ENCODE results near the gene GLT6D1.

The GLT6D1 gene

DNA sequence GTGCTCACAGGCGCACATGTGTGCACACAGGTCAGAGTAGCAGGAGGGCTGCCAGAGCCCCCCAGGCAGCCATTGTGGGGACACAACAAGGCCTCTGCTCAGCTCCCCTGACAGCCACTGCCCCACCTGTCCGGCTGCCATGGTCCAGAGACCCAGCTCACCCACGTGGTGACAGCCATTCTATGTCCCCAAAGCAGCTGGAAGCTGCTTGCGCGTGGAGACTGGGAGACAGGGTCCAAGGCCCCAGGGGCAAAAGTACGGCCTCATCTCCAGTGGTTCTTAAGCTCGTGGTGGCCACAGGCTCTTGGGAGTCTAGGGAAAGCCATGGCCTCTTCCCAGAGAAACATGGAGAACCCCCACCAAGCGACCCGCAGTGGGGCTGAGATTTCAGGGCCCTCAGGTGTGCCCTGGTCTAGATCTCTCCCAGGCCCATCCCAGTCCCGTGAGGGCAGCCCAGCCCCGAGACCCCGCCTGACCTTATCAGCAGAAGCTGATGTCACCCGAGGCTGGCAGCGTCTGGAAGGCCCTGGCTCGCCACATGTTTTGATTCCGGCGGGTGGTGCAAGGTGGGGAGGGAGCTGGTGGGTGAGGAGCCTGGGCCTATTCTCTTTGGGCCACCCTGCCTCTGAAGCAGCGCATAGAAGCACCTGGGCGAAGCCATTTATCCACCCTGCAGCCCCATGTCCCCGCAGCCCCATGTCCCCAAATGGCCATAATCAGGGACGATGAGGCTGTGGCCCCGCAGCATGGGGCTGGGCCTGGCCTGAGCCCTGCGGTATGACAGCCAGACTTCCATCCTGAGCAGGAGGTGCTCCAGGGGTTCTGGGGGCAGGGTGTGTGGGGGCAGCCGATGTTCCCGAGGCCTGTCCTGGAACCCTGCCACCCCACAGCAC lies 31.7 kb downstream of the GLT6D1 start:
- DNase-seq = no peak

DNA sequence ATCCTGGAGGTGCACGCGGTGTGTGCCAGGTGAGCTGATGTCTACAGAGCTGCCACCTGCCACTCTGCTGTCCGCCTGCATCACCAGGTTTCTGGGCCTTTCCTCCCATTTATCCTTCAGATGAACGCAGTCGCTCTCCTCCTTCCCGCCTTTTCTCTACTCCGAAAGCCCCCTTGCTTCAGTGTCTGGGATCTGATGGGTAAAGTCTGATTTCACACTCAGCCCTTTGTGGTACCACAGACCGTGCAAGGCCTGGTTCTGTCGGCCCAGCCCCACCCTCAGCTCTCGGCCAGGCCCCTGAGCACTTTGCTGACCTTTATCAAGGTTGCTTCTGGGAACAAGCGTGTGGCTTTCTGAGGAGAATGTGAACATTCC lies 32.5 kb downstream of the GLT6D1 start:
- no peak for DNase-seq

DNA sequence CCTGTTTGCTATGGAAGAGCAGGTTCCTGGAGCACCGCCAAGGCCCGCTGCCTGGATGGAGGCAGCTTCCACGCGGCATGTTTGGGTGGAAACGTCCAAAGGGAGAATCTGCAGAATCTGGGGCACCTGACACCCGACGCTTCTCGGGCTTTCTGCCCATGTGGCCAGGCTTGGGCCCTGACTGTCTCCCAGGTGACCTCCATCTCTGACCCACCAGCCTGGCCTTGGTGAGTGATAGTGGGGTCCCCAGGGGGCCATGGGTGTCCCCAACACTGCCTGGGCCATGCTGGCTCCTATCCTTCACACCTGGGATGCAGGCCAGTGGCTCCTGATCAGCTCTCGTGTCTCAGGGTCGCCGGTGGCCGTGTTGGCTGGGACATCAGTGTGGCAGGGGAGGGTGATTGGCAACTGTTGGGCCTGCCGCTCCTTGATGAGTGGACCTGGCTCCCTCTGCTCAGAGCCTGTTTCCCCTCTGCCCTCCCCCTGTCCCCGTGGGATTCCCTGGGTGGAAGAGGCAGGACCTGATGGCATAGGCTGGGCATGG lies 34.0 kb downstream of the GLT6D1 start:
- DNase-seq = no peak

DNA sequence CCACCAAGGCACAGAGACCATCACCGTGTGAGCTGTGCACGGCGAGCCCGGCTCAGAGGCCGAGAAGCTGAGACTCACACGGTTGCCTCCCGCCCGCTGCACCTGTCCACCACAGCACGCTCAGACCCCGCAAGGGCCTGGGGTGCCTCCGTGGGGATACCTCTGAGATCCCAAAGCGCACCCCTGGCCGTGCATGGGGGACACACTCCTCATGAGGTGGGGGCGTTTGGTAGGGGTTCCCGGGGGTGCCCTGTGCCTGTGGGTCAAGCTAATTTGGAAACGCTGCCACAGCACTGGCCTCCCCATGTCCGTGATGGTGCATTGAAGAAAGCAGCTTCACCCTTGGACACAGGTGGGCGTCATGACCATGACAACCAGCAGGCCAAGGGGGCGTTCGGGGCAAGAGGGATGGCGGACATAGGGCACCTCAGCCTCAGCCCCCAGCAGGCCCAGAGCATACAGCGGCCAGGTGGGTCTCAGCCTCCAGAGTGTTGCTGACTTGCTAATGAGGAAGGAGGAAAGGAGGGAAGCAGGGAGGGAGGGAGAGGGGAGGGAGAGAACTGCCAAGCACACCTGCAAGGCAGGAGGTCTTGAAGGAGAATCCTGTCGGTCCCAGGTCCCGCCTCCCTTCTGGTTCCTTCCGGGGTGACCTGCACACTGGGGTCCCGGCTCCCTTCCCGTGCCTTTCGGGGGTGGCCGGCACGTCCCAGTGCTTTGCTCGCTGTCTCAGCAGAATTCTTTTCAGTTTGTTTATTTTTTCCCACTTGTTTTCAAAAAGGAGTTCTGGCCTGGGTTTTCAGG lies 34.7 kb downstream of the GLT6D1 start:
- no peak for DNase-seq

DNA sequence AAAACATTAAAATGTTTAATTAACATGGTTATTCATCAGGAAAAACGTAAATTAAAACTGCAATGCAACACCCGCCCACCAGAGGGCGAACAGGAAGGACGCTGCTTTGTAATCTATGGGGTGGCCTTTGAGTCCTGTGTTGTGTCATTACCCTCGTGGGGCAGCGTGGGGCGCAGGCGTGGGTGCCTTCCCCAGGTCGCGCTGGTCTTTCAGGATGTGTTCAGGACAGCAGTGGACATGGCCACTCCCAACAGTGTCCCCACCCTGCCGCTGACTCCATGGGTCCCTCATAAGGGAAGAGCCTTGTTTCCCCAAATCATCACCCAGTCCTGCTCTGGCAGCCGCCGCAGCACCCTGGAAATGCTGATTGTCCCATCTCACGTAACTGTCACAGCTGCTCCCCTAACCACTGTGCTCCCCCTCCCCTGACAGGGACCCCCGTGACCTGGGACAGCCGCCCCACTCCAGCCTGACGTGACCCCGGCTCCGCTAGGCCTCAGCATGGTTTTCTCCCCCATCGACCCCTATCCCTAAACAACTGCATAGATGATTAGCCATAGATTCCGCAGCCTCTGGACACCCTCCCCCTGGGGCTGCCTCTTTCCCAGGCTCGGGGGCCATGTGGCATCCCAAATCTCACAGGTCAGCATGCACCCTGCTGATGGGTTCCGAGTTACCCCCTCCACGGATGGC lies 36.4 kb downstream of the GLT6D1 start:
- no peak for DNase-seq

DNA sequence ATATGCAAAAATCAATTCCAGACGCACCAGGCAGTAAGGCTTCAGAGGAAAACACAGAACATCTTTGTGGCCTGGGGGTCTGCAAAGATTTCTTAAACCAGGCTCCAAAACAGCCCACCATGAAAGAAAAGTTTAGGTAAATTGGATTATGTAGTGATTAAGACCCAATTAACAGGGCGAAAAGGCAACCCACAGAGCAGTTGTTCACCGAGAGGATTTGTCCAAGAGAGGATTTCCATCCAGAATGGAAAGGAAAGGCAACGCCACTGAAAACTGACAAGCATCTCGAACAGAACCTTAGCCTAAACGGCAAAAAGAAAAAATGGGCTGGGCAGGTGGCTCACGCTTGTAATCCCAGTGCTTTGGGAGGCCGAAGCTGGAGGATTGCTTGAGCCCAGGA lies 37.4 kb downstream of the GLT6D1 start:
- DNase-seq = no peak

DNA sequence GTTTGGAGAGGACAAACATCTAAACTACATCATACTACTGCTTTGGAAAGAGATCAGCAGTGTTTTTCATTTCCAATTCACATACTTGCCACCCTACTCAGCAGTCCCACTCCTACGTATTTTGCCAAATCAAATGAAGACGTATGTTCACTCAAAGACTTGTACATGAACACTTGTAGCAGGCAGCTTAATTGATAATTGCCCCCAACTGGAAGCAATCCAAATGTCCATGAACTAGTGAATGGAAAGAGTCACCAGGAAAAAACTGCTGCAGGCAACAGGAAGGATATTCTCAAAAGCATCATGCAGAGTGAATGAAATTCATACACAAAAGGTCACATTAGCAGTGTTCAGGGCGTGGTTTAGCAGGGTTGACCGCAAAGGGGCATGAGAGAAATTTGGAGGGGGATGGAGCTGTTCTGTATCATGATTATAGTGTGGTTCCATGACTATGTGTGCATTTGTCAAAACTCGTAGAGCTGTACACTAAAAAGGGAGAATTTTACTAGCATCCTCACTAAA lies 39.0 kb downstream of the GLT6D1 start:
- DNase-seq = no peak

DNA sequence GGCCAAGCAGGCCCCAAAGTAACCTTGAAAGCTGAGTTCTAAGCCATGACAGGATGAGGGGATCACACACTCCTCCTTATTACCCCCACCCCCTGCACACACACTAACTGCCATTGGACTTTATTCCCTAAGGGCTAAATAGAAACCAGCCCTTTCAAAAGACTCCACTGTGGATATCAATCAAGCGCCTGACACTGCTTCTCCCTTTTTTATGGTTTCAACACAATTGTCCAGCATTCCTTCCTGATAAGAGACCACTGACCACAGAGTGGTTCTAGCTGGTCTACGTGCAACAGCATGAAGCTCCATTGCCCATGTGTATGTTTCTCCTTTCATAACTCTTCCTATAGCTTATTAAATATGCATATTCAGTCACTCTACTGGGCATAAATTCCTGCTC lies 43.1 kb downstream of the GLT6D1 start:
- no peak for DNase-seq

DNA sequence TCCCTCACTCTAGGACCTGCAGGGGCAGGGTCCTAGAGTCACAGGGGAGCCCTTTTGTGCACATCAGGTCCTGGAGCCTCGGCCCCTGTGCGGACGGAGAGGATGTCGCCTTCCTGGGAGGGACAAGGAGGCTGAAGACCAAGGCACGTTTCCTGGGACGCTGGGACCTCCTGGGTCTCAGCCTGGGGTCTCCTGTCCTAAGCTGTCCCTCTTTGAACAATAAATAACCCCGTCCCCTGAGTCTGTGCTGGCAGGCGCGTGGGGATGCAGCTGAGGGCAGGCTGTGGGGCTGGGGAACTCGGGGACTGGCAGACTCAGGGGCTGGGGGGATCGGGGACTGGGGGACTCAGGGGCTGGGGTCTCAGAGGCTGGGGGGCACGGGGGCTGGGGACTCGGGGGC lies 46.7 kb downstream of the GLT6D1 start:
- no peak for DNase-seq

DNA sequence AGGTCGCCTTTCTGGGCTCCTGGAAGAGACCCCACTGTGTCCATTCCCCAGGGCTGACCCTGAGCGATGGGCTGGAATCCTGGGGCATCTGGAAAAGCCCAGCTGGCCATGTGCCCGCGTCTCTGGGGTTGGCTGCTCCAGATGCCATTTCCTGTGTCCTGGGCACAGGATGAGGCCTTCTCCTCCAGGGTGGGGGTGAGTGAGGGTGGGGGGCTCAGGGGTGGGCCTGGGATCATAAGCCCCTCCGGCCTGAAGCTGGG lies 47.1 kb downstream of the GLT6D1 start:
- no peak for DNase-seq

DNA sequence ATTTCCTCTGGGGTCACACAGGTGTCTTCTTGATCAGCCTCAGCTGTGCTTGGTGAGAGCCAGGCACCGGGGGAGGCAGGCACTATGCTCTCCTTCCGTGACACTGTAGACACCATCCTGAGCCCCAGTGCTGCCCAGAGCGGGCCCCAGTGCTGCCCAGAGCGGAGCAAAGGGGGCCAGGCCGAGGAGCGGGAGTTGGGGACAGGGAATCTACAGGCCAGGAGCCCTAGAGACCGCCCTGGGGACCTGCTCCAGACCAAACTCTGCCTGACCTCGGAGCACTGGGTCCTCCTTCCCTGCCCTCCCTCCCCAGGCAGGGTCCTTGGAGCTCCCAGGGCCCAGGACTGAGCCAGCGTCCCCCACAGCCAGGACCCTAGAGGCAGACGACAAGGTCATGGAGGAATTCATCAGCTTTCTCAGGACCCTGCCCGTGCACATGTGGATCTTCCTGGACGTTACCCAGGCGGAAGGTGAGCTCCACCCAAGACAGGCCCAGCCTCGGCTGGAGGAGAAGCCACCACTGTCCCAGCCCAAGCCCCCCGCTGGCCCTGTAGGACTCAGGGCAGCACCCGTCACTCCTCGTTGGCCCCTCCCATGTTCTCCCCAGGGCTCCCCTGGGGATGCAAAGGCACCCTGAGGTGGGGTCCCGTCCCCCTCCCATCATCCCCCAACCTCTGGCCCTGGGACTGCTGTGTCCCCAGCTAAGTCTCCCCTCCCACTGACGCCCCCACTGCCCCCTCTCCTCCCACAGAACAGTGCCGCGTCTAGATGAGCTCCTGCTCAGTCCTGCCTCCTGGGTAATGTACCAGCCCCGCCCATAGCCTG lies 47.6 kb downstream of the GLT6D1 start:
- no peak for DNase-seq

DNA sequence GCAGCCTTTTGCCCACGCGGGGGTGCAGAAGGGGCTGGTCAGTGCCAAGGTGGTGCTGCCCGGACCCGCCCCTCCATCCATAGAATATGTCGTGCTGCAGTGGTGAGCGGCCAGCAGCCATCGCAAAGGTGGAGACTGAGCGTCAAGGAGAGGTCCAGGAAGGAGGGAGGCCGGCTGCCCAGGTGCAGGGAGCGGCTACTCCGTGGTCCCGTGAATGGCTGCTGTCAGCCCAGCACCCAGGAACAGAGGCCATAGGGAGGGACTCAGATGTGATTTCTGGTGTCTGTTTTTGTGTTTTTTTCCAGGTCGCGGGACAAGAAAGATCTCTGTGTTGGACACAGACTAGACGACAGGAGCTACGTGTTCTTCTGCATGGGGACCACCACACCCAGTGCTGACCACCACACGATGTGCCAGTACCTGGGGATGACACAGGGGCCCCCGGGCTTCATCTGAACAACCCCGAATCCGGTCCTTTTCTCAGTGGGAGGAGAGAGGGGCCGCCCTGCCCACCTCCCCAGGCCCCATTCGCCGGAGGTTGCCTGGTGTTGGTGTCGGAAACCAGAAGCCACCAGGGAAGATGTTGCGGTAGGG lies 48.8 kb downstream of the GLT6D1 start:
- DNase-seq = no peak

DNA sequence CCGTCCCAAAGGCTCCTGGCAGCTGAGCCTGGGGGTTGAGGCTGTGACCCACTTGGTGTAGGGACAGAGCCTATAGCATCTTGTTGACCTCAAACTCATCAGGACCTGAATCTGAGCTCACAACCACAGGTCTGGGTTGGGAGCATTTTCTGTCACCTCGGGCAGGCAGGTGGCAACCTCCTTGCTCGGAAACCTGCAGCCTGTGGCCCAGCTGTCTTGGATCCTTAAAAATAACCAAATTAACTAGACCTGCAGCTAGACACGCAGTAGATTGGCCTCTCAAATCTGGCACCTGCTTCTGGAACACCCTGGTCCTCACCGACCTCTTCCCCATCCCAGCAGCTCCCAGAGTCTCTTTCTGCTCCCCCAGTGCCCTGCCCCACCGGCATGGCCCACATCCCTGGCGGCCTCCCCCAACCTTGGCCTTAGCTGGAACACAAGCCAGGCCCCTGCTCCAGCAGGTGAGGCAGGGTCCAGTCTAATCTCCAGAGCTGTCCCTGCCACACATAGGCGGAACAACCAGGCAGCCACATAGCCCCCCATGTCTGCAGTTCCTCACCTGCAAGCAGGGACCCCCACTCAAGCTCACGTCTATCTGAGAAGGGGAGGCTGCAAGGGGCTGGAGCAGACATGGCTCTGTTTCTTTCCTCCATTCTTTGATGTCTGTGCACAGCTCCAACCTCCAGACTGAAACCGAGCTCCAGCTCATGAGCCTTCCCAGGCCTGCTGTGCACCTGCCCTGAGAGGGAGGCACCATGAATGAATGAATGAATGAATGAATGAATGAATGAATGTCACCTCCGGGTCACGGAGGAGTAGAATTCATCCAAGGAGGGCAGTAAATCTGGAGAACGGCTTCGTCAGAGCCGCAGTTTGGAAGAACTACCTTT lies 49.5 kb downstream of the GLT6D1 start:
- DNase-seq = no peak

DNA sequence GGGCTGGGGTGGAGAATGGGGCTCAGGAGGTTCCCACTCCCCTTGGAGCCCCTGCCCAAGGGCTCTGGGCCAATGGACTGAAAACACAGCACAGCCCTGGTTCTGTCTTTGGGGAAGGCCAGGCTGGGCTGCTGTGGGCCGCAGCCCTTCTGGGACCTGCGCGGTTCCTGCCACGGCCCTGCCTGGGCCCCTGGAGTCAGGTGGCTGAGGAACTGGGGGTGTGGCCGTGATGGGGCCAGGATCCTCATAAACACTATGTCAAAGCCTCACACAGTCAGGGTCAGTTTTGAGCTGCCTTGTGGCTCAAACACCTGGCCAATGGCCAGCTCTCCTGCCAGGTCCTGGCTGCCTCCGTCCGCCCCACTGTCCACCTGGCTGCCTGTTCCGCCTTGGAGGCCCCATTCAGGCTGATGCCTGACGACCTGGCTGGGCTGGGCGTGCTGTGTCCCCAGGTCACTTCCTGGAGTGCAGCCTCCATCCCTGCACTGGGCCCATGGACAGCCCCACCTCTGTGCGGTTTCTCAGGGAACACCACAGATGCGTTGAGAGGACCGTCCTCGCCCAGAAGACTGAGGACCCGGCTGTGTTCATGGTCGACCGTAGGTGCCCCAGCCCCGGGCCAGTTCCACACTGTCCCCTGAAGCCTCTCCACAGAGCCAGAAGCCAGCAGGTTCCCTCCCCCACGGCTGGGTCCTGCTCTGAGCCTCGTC lies 50.3 kb downstream of the GLT6D1 start:
- DNase-seq = no peak

DNA sequence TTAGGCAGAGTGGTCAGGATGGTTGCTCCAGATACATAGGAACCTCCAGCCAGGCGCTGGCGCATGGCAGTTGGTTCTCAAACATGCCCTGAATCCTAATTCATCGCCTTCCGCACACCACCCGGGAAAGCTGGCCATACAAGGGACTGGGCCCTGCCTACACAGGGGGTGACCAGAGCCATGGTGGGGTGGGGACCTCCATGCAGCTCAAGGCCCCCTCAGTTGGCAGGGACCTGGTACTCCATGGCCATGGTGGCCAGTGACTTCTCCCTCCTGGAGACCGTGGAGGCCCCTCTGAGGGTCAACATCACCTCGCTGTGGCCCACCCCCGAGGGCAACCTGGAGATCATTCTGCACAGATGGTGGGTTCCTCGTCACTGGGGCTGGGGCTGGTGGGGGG lies 51.0 kb downstream of the GLT6D1 start:
- no peak for DNase-seq

DNA sequence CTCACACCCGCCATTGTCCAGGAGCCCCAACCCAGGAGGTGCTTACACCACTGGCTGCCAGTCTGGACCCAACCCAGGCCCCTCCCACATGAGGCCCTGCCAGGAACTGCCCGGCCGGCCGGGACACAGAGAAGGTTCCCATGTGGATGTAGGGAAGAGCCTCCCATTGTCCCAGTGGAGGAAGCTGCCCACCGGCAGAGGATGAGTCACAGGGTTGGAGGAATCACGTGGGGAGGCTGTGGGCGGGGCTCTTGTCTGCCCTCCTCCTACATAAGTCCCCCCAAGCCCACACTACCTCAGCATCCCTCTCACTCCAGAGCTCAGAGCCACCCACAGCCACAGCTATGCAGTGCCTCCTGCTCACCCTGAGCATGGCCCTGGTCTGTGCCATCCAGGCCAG lies 51.7 kb downstream of the GLT6D1 start:
- DNase-seq = no peak

DNA sequence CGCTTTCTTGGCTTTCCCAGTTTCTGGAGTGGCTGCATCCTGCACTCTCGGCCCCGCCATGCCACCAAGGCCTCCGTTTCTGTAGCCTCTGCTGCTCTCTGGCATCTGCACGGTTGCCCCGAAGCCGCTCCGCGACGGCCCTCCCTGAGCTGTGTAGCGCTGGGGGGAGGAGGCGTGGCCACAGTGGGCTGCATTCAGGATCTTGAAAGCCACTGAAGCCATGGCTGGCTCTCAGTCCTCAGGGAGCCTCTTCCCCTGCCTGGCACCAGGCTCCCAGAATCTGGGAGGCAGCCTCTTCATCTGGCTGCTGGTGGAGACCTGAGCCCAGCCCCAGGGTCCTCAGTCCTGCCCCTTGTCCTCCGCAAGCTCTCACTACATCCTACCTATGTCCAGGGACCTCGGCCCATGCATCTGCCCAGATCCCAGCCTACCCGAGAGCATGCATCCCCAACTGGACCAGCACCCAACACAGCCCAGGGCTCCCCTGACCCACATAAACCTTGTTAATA lies 52.7 kb downstream of the GLT6D1 start:
- no peak for DNase-seq

DNA sequence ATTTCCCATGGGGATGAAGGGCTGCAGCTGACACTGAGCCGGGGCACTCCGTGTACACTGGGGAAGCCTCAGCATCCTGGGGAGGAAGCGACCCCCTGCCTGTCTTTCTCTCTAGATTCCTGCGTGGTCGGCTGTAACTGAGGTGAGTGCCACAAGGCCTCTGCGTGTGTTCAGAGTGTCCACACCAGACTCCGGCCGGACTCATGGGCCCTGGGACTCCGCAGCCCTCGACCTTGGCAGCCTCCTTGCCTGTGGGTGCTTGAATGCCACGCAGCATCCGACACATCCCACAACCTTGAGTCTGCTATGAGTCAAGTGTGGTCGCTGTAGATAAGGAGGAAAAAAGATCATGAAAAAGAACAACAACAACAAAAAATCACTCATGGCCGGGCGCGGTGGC lies 54.4 kb downstream of the GLT6D1 start:
- no peak for DNase-seq

DNA sequence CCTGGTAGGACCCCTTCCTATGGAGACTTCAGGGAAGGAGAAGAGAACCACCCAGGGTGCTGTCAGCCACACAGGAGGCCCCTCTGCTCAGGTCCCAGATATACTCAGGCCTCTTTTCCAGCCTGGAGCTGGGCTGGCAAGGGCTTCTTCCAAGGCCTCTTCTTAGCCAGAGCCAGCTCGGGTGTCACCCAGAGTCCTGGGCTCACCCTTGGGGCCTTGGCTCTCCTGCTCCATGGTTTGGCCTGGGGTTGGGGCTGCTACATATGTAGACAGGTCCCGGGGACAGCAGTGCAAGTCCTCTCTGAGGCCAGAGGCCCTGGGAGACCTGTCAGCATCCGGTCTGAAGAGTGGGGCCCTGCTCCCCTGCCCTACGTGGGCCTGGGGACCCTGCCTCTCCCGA lies 55.0 kb downstream of the GLT6D1 start:
- DNase-seq = no peak

DNA sequence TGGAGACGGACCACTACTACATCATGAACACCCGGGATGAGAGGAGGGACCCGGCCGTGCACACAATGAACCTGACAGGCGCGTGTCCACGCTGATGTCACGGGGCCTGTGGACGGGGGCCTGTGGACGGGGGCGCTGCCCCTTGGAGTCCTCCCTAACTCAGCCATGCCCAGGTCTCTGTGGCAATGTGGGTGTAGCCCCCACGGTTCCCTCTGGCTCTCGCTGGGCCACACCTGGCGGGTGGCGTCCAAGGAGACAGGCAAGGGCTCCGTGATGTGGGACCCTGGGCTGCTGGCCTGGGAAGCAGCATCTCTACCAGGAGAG lies 55.7 kb downstream of the GLT6D1 start:
- no peak for DNase-seq

All from NCI-H187 treated with DMSO at 0.1 percent for 48 hours (cell line).